Measurements from ENCODE around the gene SLC25A11.

The SLC25A11 gene

GRCh38 chr17:4972752-4973151 is 32.9 kb upstream of the SLC25A11 start:
- Histone ChIP-seq H3K27ac (ENCODE audit: low read length) (no peak overlapping the region), H3K9ac (ENCODE audit: low read depth, low read length) (no peak overlapping the region), H3K9me3 (ENCODE audit: insufficient read depth, low read depth, low read length) (no peaks in the 10 kb centered on the region), H3K36me3 (ENCODE audit: insufficient read depth, low read depth, low read length) (peaks cover 16% of the 10 kb centered on the region; the same call in 1 of the 2 replicates), H3K4me3 (ENCODE audit: low read length) (no peak overlapping the region), H3K4me1 (ENCODE audit: insufficient read depth, low read length) (peaks cover 7% of the 10 kb centered on the region), H3K27me3 (ENCODE audit: insufficient read depth, low read length) (peaks cover 73% of the 10 kb centered on the region)

- peaks cover 16% of the 10 kb centered on the region; the same call in 1 of the 2 replicates for H3K36me3 ChIP-seq (ENCODE audit: insufficient read depth, low read depth, low read length)
- no peak overlapping the region for H3K4me3 ChIP-seq (ENCODE audit: low read length)
- H3K9ac ChIP-seq (ENCODE audit: low read depth, low read length): no peak overlapping the region
- no peaks in the 10 kb centered on the region for H3K9me3 ChIP-seq (ENCODE audit: insufficient read depth, low read depth, low read length)
- H3K4me1 ChIP-seq (ENCODE audit: insufficient read depth, low read length): peaks cover 7% of the 10 kb centered on the region
- no peak overlapping the region for H3K27ac ChIP-seq (ENCODE audit: low read length)
- H3K27me3 ChIP-seq (ENCODE audit: insufficient read depth, low read length): peaks cover 69% of the 10 kb centered on the region
These were observed 32.5 kb upstream of the SLC25A11 start for GRCh38 chr17:4972322-4972721.

GRCh38 chr17:4971826-4972225 is 32.0 kb upstream of the SLC25A11 start:
- Histone ChIP-seq H3K4me3 (ENCODE audit: low read length) (no peak overlapping the region), H3K36me3 (ENCODE audit: insufficient read depth, low read depth, low read length) (peaks cover 16% of the 10 kb centered on the region; the same call in 1 of the 2 replicates), H3K9ac (ENCODE audit: low read depth, low read length) (no peak overlapping the region), H3K27ac (ENCODE audit: low read length) (no peak overlapping the region), H3K9me3 (ENCODE audit: insufficient read depth, low read depth, low read length) (no peaks in the 10 kb centered on the region), H3K27me3 (ENCODE audit: insufficient read depth, low read length) (peaks cover 64% of the 10 kb centered on the region), H3K4me1 (ENCODE audit: insufficient read depth, low read length) (peaks cover 7% of the 10 kb centered on the region)

DNA sequence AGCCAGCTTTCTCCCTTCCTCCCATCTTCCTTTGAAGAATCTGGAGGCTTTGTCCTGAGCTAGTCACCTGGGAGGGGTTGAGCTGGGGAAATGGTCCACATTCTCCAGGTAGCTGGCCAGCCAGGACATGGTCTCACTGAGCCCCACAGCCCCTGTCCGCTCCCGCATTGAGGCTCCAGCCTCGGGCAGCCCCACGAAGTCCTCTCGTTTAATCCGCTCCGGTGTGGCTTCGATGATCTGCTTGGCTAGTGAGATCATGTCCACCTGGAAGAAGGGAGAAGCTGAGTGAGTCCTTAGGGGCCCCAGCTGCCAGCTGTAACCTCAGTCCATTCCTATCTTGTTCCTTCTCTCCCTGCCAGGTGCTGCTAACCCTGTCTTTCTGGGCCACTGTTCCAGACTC is 30.4 kb upstream of the SLC25A11 start:
- no peak overlapping the region for H3K27ac ChIP-seq (ENCODE audit: low read length)
- H3K27me3 ChIP-seq (ENCODE audit: insufficient read depth, low read length): peaks cover 48% of the 10 kb centered on the region
- H3K4me3 ChIP-seq (ENCODE audit: low read length): no peak overlapping the region
- no peaks in the 10 kb centered on the region for H3K9me3 ChIP-seq (ENCODE audit: insufficient read depth, low read depth, low read length)
- peaks cover 12% of the 10 kb centered on the region for H3K4me1 ChIP-seq (ENCODE audit: insufficient read depth, low read length)
- no peak overlapping the region for H3K9ac ChIP-seq (ENCODE audit: low read depth, low read length)
- peaks cover 19% of the 10 kb centered on the region for H3K36me3 ChIP-seq (ENCODE audit: insufficient read depth, low read depth, low read length)

GRCh38 chr17:4969551-4970173 is 29.8 kb upstream of the SLC25A11 start:
- Histone ChIP-seq H3K4me3 (ENCODE audit: low read length) (peak overlapping the region; percentile 91), H3K27me3 (ENCODE audit: insufficient read depth, low read length) (peaks cover 42% of the 10 kb centered on the region), H3K27ac (ENCODE audit: low read length) (no peak overlapping the region), H3K9me3 (ENCODE audit: insufficient read depth, low read depth, low read length) (no peaks in the 10 kb centered on the region), H3K9ac (ENCODE audit: low read depth, low read length) (peak overlapping the region; percentile 96; the same call in 1 of the 2 replicates), H3K4me1 (ENCODE audit: insufficient read depth, low read length) (peaks cover 12% of the 10 kb centered on the region), H3K36me3 (ENCODE audit: insufficient read depth, low read depth, low read length) (peaks cover 21% of the 10 kb centered on the region)

GRCh38 chr17:4969047-4969550 is 29.3 kb upstream of the SLC25A11 start:
- Histone ChIP-seq H3K9ac (ENCODE audit: low read depth, low read length) (peak overlapping the region; percentile 96), H3K36me3 (ENCODE audit: insufficient read depth, low read depth, low read length) (peaks cover 21% of the 10 kb centered on the region), H3K9me3 (ENCODE audit: insufficient read depth, low read depth, low read length) (no peaks in the 10 kb centered on the region), H3K27me3 (ENCODE audit: insufficient read depth, low read length) (peaks cover 36% of the 10 kb centered on the region), H3K27ac (ENCODE audit: low read length) (peak overlapping the region; percentile 86), H3K4me1 (ENCODE audit: insufficient read depth, low read length) (peaks cover 12% of the 10 kb centered on the region), H3K4me3 (ENCODE audit: low read length) (peak overlapping the region; percentile 91)

GRCh38 chr17:4968486-4969046 is 28.7 kb upstream of the SLC25A11 start:
- Histone ChIP-seq H3K9me3 (ENCODE audit: insufficient read depth, low read depth, low read length) (no peaks in the 10 kb centered on the region), H3K9ac (ENCODE audit: low read depth, low read length) (peak overlapping the region; percentile 96), H3K27ac (ENCODE audit: low read length) (peak overlapping the region; percentile 86), H3K4me3 (ENCODE audit: low read length) (peak overlapping the region; percentile 91), H3K4me1 (ENCODE audit: insufficient read depth, low read length) (peaks cover 12% of the 10 kb centered on the region), H3K36me3 (ENCODE audit: insufficient read depth, low read depth, low read length) (peaks cover 21% of the 10 kb centered on the region), H3K27me3 (ENCODE audit: insufficient read depth, low read length) (peaks cover 31% of the 10 kb centered on the region; the same call in 1 of the 2 replicates)

- no peaks in the 10 kb centered on the region for H3K9me3 ChIP-seq (ENCODE audit: insufficient read depth, low read depth, low read length)
- peaks cover 8% of the 10 kb centered on the region for H3K4me1 ChIP-seq (ENCODE audit: insufficient read depth, low read length)
- H3K27ac ChIP-seq (ENCODE audit: low read length): peak within 1 kb of the TSS; percentile 86
- H3K36me3 ChIP-seq (ENCODE audit: insufficient read depth, low read depth, low read length): peaks cover 21% of the 10 kb centered on the region
- H3K27me3 ChIP-seq (ENCODE audit: insufficient read depth, low read length): peaks cover 24% of the 10 kb centered on the region; the same call in 1 of the 2 replicates
- peak within 1 kb of the TSS; percentile 91 for H3K4me3 ChIP-seq (ENCODE audit: low read length)
- peak within 1 kb of the TSS; percentile 96 for H3K9ac ChIP-seq (ENCODE audit: low read depth, low read length)
These were observed 28.0 kb upstream of the SLC25A11 start, which contains the start of gene SPAG7 for GRCh38 chr17:4967539-4968485. TSS of gene SPAG7 (minus strand) at chr17:4967817. CDS start at chr17:4967804, 13 bp downstream.

DNA sequence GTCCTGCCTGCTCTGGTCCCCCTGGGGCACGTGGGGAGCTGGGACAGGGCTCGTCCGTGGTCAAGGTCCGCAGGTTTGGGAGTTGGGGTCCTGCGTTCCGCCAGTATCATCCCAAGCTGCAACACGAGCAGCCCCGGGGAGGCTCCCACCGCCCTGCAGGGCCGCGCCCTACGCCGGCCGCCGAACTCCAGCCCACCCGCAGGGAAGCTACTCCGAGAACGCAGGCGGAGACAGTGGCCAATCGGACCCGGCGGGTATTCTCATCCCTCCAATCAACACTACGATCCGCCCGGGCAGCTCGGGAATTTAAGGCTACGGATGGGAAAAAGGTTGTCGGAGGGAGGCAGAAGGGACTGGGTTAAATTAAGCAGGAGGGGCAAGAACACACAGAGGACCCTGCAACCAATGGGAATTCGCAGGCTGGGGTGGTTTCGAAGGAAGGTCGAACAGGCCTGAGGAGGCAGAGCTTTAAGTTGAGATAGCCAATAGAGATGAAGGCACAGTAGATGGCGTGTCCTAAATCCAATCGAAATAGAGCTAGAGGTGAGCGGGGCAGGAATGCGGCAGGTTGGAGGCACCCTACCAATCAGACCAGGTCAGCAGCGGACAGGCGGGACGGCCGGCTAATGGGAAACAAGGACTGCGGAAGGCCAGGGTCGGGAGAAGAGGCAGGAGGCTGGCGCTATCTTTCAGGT is 27.1 kb upstream of the SLC25A11 start:
- Histone ChIP-seq H3K4me3 (ENCODE audit: low read length) (peak overlapping the region; percentile 91), H3K27ac (ENCODE audit: low read length) (peak overlapping the region; percentile 77), H3K4me1 (ENCODE audit: insufficient read depth, low read length) (peaks cover 8% of the 10 kb centered on the region), H3K36me3 (ENCODE audit: insufficient read depth, low read depth, low read length) (peaks cover 21% of the 10 kb centered on the region), H3K9me3 (ENCODE audit: insufficient read depth, low read depth, low read length) (no peaks in the 10 kb centered on the region), H3K27me3 (ENCODE audit: insufficient read depth, low read length) (peaks cover 15% of the 10 kb centered on the region; the same call in 1 of the 2 replicates), H3K9ac (ENCODE audit: low read depth, low read length) (peak overlapping the region; percentile 96)

GRCh38 chr17:4965311-4965986 is 25.6 kb upstream of the SLC25A11 start:
- Histone ChIP-seq H3K9me3 (ENCODE audit: insufficient read depth, low read depth, low read length) (no peaks in the 10 kb centered on the region), H3K27me3 (ENCODE audit: insufficient read depth, low read length) (peaks cover 3% of the 10 kb centered on the region; the same call in 1 of the 2 replicates), H3K27ac (ENCODE audit: low read length) (no peak overlapping the region), H3K4me1 (ENCODE audit: insufficient read depth, low read length) (peaks cover 11% of the 10 kb centered on the region), H3K4me3 (ENCODE audit: low read length) (no peak overlapping the region), H3K9ac (ENCODE audit: low read depth, low read length) (no peak overlapping the region), H3K36me3 (ENCODE audit: insufficient read depth, low read depth, low read length) (peaks cover 14% of the 10 kb centered on the region)

All from iPS-20b (cell line).